Lung (tissue), 12 donors: ENCODE data around the gene CCNE1. TPM values are rescaled to one million over a fixed set of nuclear protein-coding genes. Genes with fewer than 3 reads are reported as not detected.

Source experiments
- ATAC-seq: fragments of 200-7000 bp; cut with Tn5 transposase; one replicate; pipeline ENCODE4 v1.9.1; 2020; ENCODE audit warnings: moderate number of reproducible peaks; ENCODE audit not compliant: insufficient read depth, low FRiP score
- DNase-seq, 3 donors: peaks; one replicate each; pipeline ENCODE4 v3.0.0-alpha.2; 2013 to 2017
- H3K27ac ChIP-seq, 2 donors: one replicate each; pipeline ENCODE4 v1.5.1; 2013; ENCODE audit warnings: mild to moderate bottlenecking in 2 of 2, moderate library complexity in 2 of 2, control low read depth in 1 of 2, inconsistent platforms in 1 of 2, low read depth in 1 of 2, low read length in 1 of 2
- H3K27me3 ChIP-seq, 3 donors: one replicate each; pipeline ENCODE4 v1.5.1; 2013; ENCODE audit warnings: low read length in 2 of 3; ENCODE audit not compliant: control insufficient read depth in 3 of 3, insufficient read depth in 3 of 3
- H3K36me3 ChIP-seq, 4 donors: one replicate each; pipeline ENCODE4 v1.5.1; 2013; ENCODE audit warnings: low read length in 4 of 4, mild to moderate bottlenecking in 1 of 4, moderate library complexity in 1 of 4; ENCODE audit not compliant: control insufficient read depth in 4 of 4, insufficient read depth in 4 of 4
- H3K4me1 ChIP-seq, 5 donors: one replicate each; pipeline ENCODE4 v1.5.1; 2013; ENCODE audit warnings: low read length in 5 of 5, mild to moderate bottlenecking in 2 of 5, moderate library complexity in 1 of 5; ENCODE audit not compliant: control insufficient read depth in 5 of 5, insufficient read depth in 5 of 5
- H3K4me3 ChIP-seq: one replicate; pipeline ENCODE4 v1.5.1; 2013; ENCODE audit warnings: mild to moderate bottlenecking, control low read depth, moderate library complexity
- H3K9ac ChIP-seq, 2 donors: one replicate each; pipeline ENCODE4 v1.5.1; 2013; ENCODE audit warnings: low read length in 2 of 2, control low read depth in 1 of 2; ENCODE audit not compliant: insufficient read depth in 1 of 2
- H3K9me3 ChIP-seq, 4 donors: one replicate each; pipeline ENCODE4 v1.5.1; 2013; ENCODE audit warnings: low read length in 3 of 4, mild to moderate bottlenecking in 1 of 4, moderate library complexity in 1 of 4; ENCODE audit not compliant: control insufficient read depth in 4 of 4, insufficient read depth in 3 of 4
- WGBS, 2 donors: extraction: QIAGEN DNeasy Blood & Tissue Kit; methylation state at CpG; one replicate each; pipeline ENCODE4 v1.1.7; 2013; 5-methylcytosine and 5-hydroxymethylcytosine counted together
- polyA plus RNA-seq, 2 donors: library from polyadenylated mRNA; stranded (reverse); fragments of 200-250 nt; gene quantifications; one replicate each; pipeline ENCODE4 v1.2.1, GENCODE V29; 2013
- total RNA-seq, 2 donors: library from RNA; depleted of rRNA in 1 of 2; stranded (reverse); fragments of >200 nt in 1 of 2; gene quantifications; one replicate each; pipeline ENCODE4 v1.2.1, GENCODE V29; 2014 to 2021
- TF ChIP-seq, protein P1 (sequence below): IDR thresholded peaks from 2 replicates; pipeline ENCODE4 v1.5.1; 2012; ENCODE audit warnings: mild to moderate bottlenecking; ENCODE audit errors: control extremely low read depth, extremely low read depth
- donor health status: control.
- donor health status: control.
- donor health status: Bipolar disorder and iron deficiency.
- donor health status: healthy.
- donor health status: DM: yes; HTN: yes; CAD: no.

Gene CCNE1
- total and polyA plus RNA-seq, 4 donors = 0.97 to 1.9 (median 1.4) TPM

GRCh38 chr19:29833614-29834261, 21.9 kb downstream of the CCNE1 start:
- H3K9ac ChIP-seq = no peak overlapping the region
- no peak overlapping the region for H3K4me3 ChIP-seq
- no peak for DNase-seq
- no peaks in the 10 kb centered on the region for H3K4me1 ChIP-seq
- no peak for ATAC-seq
- 83 to 85% methylated on average over 12 of the region's 12 CpGs for WGBS, 2 donors
- no peak overlapping the region for H3K27ac ChIP-seq
- peaks cover 0 to 12% (median 0%) of the 10 kb centered on the region in 3 donors for H3K27me3 ChIP-seq
- H3K9me3 ChIP-seq = peaks cover 0 to 1% (median 0%) of the 10 kb centered on the region in 4 donors
- H3K36me3 ChIP-seq = no peaks in the 10 kb centered on the region
- TF ChIP-seq, protein P1, sequence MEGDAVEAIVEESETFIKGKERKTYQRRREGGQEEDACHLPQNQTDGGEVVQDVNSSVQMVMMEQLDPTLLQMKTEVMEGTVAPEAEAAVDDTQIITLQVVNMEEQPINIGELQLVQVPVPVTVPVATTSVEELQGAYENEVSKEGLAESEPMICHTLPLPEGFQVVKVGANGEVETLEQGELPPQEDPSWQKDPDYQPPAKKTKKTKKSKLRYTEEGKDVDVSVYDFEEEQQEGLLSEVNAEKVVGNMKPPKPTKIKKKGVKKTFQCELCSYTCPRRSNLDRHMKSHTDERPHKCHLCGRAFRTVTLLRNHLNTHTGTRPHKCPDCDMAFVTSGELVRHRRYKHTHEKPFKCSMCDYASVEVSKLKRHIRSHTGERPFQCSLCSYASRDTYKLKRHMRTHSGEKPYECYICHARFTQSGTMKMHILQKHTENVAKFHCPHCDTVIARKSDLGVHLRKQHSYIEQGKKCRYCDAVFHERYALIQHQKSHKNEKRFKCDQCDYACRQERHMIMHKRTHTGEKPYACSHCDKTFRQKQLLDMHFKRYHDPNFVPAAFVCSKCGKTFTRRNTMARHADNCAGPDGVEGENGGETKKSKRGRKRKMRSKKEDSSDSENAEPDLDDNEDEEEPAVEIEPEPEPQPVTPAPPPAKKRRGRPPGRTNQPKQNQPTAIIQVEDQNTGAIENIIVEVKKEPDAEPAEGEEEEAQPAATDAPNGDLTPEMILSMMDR = no peak

GRCh38 chr19:29834991-29835846, 23.4 kb downstream of the CCNE1 start:
- Histone ChIP-seq H3K9me3 (no peaks in the 10 kb centered on the region), H3K36me3 (no peaks in the 10 kb centered on the region), H3K4me1 (no peaks in the 10 kb centered on the region), H3K27ac (no peak overlapping the region), H3K9ac (no peak overlapping the region), H3K27me3 (peaks cover 0 to 12% (median 0%) of the 10 kb centered on the region in 3 donors), H3K4me3 (no peak overlapping the region)
- DNase-seq = no peak
- no peak for ATAC-seq
- WGBS, 2 donors = 72% methylated on average over 17 of the region's 17 CpGs
- TF ChIP-seq, protein P1 = no peak

- Histone ChIP-seq H3K9ac (no peak overlapping the region), H3K27ac (no peak overlapping the region), H3K36me3 (no peaks in the 10 kb centered on the region), H3K9me3 (no peaks in the 10 kb centered on the region), H3K4me1 (no peaks in the 10 kb centered on the region), H3K4me3 (no peak overlapping the region), H3K27me3 (peaks cover 0 to 10% (median 5%) of the 10 kb centered on the region in 3 donors)
- DNase-seq (no peak), ATAC-seq (no peak)
- TF ChIP-seq, protein P1 = no peak
- 70 to 77% methylated on average over 5 of the region's 5 CpGs for WGBS, 2 donors
These were observed 24.6 kb downstream of the CCNE1 start for GRCh38 chr19:29836409-29836825.
